K562 (cell line): Measurements from ENCODE around the gene PCNX3. TPM values are rescaled to one million over a fixed set of nuclear protein-coding genes. Genes with fewer than 3 reads are reported as not detected.
A peak's percentile ranks its signal among the peaks of the same experiment; 100 is the strongest.

Experiments used
- BRD4 ChIP-seq: fragments of 200-600 bp; sonication (generic); IDR thresholded peaks from 2 replicates; pipeline ENCODE4 v1.6.1; 2017; ENCODE audit warnings: inconsistent platforms
- CBX3 ChIP-seq, 2 experiments: IDR thresholded peaks; 1 replicate in 1 of 2; 2 replicates in 1 of 2; pipeline ENCODE4 v1.6.1; 2012; ENCODE audit warnings: inconsistent platforms in 2 of 2, low read length in 2 of 2, borderline replicate concordance in 1 of 2, control low read depth in 1 of 2
- CC2D1A ChIP-seq: fragments of 450-650 bp; IDR thresholded peaks from 2 replicates; pipeline ENCODE4 v1.6.1; 2017; ENCODE audit warnings: mild to moderate bottlenecking
- CREBBP ChIP-seq: IDR thresholded peaks from one replicate; pipeline ENCODE4 v1.6.1; 2012; ENCODE audit warnings: low read depth, mild to moderate bottlenecking, control low read depth, inconsistent platforms, low read length
- EP300 ChIP-seq: IDR thresholded peaks from 2 replicates; pipeline ENCODE4 v1.6.1; 2012; ENCODE audit warnings: low read length, improper control_type of control experiment
- HNRNPK ChIP-seq: fragments of 200-400 bp; formaldehyde crosslinking; IDR thresholded peaks from one replicate; pipeline ENCODE4 v1.6.1; 2018; ENCODE audit warnings: mild to moderate bottlenecking, low read depth, low read length; ENCODE audit not compliant: poor library complexity, severe bottlenecking
- IFI16 ChIP-seq: fragments of 250-450 bp; sonication (Bioruptor Pico); IDR thresholded peaks from 2 replicates; pipeline ENCODE4 v2.1.2; 2022; ENCODE audit warnings: mild to moderate bottlenecking, inconsistent platforms
- MCM3 ChIP-seq: fragments of 450-650 bp; IDR thresholded peaks from 2 replicates; pipeline ENCODE4 v1.6.1; 2016
- MCM5 ChIP-seq: fragments of 450-650 bp; IDR thresholded peaks from 2 replicates; pipeline ENCODE4 v1.6.1; 2016; ENCODE audit warnings: low read depth
- MTA1 ChIP-seq: fragments of 450-650 bp; IDR thresholded peaks from 2 replicates; pipeline ENCODE4 v1.6.1; 2017; ENCODE audit warnings: borderline replicate concordance
- NFE2 ChIP-seq: IDR thresholded peaks from 2 replicates; pipeline ENCODE4 v1.6.1; 2014; ENCODE audit warnings: antibody characterized with exemption, low read depth
- NFIC ChIP-seq: fragments of 450-650 bp; IDR thresholded peaks from 2 replicates; pipeline ENCODE4 v1.6.1; 2017; ENCODE audit warnings: mild to moderate bottlenecking, inconsistent platforms
- NR2C2 ChIP-seq, 2 experiments: fragments of 200-800 bp in 1 of 2; sonication (Bioruptor generic) in 1 of 2; sonication (generic) in 1 of 2; formaldehyde crosslinking in 1 of 2; IDR thresholded peaks; 2 replicates each; pipeline versions ENCODE4 v1.6.1 to v1.8.0; 2016 to 2022; ENCODE audit warnings: mild to moderate bottlenecking in 1 of 2, missing compliant biosample characterization in 1 of 2, missing genetic modification characterization in 1 of 2, missing genetic modification reagents in 1 of 2
- RBM17 ChIP-seq: fragments of 200-400 bp; formaldehyde crosslinking; IDR thresholded peaks from 2 replicates; pipeline ENCODE4 v1.6.1; 2017; ENCODE audit warnings: low read depth, mild to moderate bottlenecking, low read length, borderline replicate concordance
- SAFB ChIP-seq: fragments of 200-400 bp; formaldehyde crosslinking; IDR thresholded peaks from 2 replicates; pipeline ENCODE4 v1.6.1; 2017; ENCODE audit warnings: low read depth, low read length, borderline replicate concordance
- SETDB1 ChIP-seq: IDR thresholded peaks from one replicate; pipeline ENCODE4 v1.6.1; 2012; ENCODE audit warnings: low read length, control low read depth, inconsistent platforms
- SIN3A ChIP-seq, 2 experiments: fragments of 150-350 bp in 1 of 2; IDR thresholded peaks; 2 replicates each; pipeline ENCODE4 v1.6.1; 2011 to 2016; ENCODE audit warnings: borderline replicate concordance in 2 of 2, low read depth in 2 of 2, low read length in 2 of 2, mild to moderate bottlenecking in 2 of 2, moderate library complexity in 2 of 2; ENCODE audit not compliant: control insufficient read depth in 1 of 2
- SLC30A9 ChIP-seq: fragments of 250-450 bp; sonication (Bioruptor Pico); IDR thresholded peaks from 2 replicates; pipeline ENCODE4 v1.8.0; 2022; ENCODE audit warnings: mild to moderate bottlenecking, moderate library complexity
- SMAD1 ChIP-seq: fragments of 150-350 bp; IDR thresholded peaks from 2 replicates; pipeline ENCODE4 v1.6.1; 2014; ENCODE audit warnings: low read length, low read depth; ENCODE audit not compliant: partially characterized antibody
- SRF ChIP-seq, 2 experiments: fragments of 250-450, 450-650 bp in 1 of 2; sonication (Bioruptor Pico) in 1 of 2; sonication (generic) in 1 of 2; formaldehyde crosslinking; IDR thresholded peaks; 2 replicates each; pipeline versions ENCODE4 v1.5.0 to v1.5.1; 2020 to 2022; ENCODE audit warnings: mild to moderate bottlenecking in 1 of 2, missing genetic modification reagents in 1 of 2
- TEAD4 ChIP-seq, 2 experiments: sonication (generic) in 1 of 2; formaldehyde crosslinking in 1 of 2; IDR thresholded peaks; 2 replicates each; pipeline versions ENCODE4 v1.6.1 to v1.8.0; 2012 to 2022; ENCODE audit warnings: borderline replicate concordance in 1 of 2, inconsistent platforms in 1 of 2, low read length in 1 of 2, mild to moderate bottlenecking in 1 of 2, missing genetic modification reagents in 1 of 2
- ZNF384 ChIP-seq: IDR thresholded peaks from 2 replicates; pipeline ENCODE4 v1.6.1; 2012; ENCODE audit warnings: low read depth, low read length, improper control_type of control experiment
- polyA plus RNA-seq, 8 experiments: library from polyadenylated mRNA; depleted of rRNA in 4 of 8; stranded (reverse) in 5 of 8; unstranded in 3 of 8; fragments of >200 nt; fragmentation: Nextera tagmentation in 2 of 8; fragmentation: Illumina TruSeq in 1 of 8; extraction: Ambion mirVana in 2 of 8; extraction: Trizol in 1 of 8; gene quantifications; 2 replicates each; pipeline versions ENCODE4 v1.2.1 to v1.2.3, GENCODE V29; 2011 to 2014; ENCODE audit warnings: inconsistent platforms in 1 of 8, missing spikeins in 1 of 8
- total RNA-seq, 7 experiments: library from RNA; depleted of rRNA in 6 of 7; stranded (reverse); fragments of >200 nt in 6 of 7; fragmentation: Illumina TruSeq in 2 of 7; extraction: Trizol in 2 of 7; gene quantifications; 2 replicates each; pipeline versions ENCODE4 v1.2.1 to v1.2.3, GENCODE V29; 2011 to 2021; ENCODE audit warnings: low replicate concordance in 1 of 7
- TF ChIP-seq, protein P1 (sequence below): fragments of 250-450 bp; sonication (Bioruptor Pico); IDR thresholded peaks from 2 replicates; pipeline ENCODE4 v1.4.0; 2020; ENCODE audit warnings: mild to moderate bottlenecking, moderate library complexity, borderline replicate concordance
- TF ChIP-seq, protein P2 (sequence below): fragments of 450-650 bp; formaldehyde crosslinking; IDR thresholded peaks from 2 replicates; pipeline ENCODE4 v1.4.0; 2020; ENCODE audit warnings: mild to moderate bottlenecking, moderate library complexity

PCNX3 gene
- total and polyA plus RNA-seq, 9 of the 15 experiments (the other 6 are each of a cell fraction or from before 2014, with no cell fraction given), result 0.11 to 47.8 (median 12.8) TPM

- no peak for TF ChIP-seq SRF (CRISPR knock-in tag; IDR thresholded peaks at IDR 0.05)
- peak; percentile 79 for TF ChIP-seq NFIC
- no peak for TF ChIP-seq NR2C2 (CRISPR knock-in tag; IDR thresholded peaks at IDR 0.05)
- peak; percentile 23; the same call in 1 of the 2 replicates for TF ChIP-seq NR2C2 (tag; IDR thresholded peaks at IDR 0.05)
- TF ChIP-seq, protein P1, sequence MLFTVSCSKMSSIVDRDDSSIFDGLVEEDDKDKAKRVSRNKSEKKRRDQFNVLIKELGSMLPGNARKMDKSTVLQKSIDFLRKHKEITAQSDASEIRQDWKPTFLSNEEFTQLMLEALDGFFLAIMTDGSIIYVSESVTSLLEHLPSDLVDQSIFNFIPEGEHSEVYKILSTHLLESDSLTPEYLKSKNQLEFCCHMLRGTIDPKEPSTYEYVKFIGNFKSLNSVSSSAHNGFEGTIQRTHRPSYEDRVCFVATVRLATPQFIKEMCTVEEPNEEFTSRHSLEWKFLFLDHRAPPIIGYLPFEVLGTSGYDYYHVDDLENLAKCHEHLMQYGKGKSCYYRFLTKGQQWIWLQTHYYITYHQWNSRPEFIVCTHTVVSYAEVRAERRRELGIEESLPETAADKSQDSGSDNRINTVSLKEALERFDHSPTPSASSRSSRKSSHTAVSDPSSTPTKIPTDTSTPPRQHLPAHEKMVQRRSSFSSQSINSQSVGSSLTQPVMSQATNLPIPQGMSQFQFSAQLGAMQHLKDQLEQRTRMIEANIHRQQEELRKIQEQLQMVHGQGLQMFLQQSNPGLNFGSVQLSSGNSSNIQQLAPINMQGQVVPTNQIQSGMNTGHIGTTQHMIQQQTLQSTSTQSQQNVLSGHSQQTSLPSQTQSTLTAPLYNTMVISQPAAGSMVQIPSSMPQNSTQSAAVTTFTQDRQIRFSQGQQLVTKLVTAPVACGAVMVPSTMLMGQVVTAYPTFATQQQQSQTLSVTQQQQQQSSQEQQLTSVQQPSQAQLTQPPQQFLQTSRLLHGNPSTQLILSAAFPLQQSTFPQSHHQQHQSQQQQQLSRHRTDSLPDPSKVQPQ (CRISPR knock-in tag), result no peak
- TF ChIP-seq MCM3, result no peak
- no peak for TF ChIP-seq CC2D1A
- no peak for TF ChIP-seq ZNF384
- peak; percentile 69; the same call in 1 of the 2 replicates for TF ChIP-seq EP300
- TF ChIP-seq CBX3 (IDR thresholded peaks at IDR 0.05; ENCODE audit: borderline replicate concordance in 1 of 2, low read length in 2 of 2), result no peak
- no peak for TF ChIP-seq CREBBP
- TF ChIP-seq RBM17, result no peak
- no peak for TF ChIP-seq SETDB1
- TF ChIP-seq TEAD4 (IDR thresholded peaks at IDR 0.05; ENCODE audit: low read length), result peak; percentile 80
- no peak for TF ChIP-seq TEAD4 (CRISPR knock-in tag; IDR thresholded peaks at IDR 0.05; ENCODE audit: borderline replicate concordance)
- TF ChIP-seq HNRNPK, result no peak
- TF ChIP-seq SMAD1, result no peak
- 0 out of 2 replicates have a peak, but pooled peaks have one; percentile 55 for TF ChIP-seq SAFB
- TF ChIP-seq IFI16, result no peak
- no peak for TF ChIP-seq SLC30A9 (CRISPR knock-in tag)
- no peak; the same call in 1 of the 2 replicates for TF ChIP-seq NFE2
- TF ChIP-seq, protein P2, sequence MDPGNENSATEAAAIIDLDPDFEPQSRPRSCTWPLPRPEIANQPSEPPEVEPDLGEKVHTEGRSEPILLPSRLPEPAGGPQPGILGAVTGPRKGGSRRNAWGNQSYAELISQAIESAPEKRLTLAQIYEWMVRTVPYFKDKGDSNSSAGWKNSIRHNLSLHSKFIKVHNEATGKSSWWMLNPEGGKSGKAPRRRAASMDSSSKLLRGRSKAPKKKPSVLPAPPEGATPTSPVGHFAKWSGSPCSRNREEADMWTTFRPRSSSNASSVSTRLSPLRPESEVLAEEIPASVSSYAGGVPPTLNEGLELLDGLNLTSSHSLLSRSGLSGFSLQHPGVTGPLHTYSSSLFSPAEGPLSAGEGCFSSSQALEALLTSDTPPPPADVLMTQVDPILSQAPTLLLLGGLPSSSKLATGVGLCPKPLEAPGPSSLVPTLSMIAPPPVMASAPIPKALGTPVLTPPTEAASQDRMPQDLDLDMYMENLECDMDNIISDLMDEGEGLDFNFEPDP (CRISPR knock-in tag), result no peak
- peak; percentile 38; the same call in 1 of the 2 replicates for TF ChIP-seq MTA1
- peak in 1 of 2 experiments; percentile 73; a peak in 1 of 4 replicates for TF ChIP-seq SIN3A (IDR thresholded peaks at IDR 0.05; ENCODE audit: borderline replicate concordance in 2 of 2, control insufficient read depth in 1 of 2, low read depth in 2 of 2, low read length in 2 of 2)
- no peak for TF ChIP-seq MCM5
- TF ChIP-seq BRD4, result no peak
Observed at GRCh38 chr11:65636108-65637031, 20.8 kb downstream of the PCNX3 start (continued).
